Psoas muscle (tissue), 8 donors: Measurements from ENCODE around the gene SLC2A2. TPM values are rescaled to one million over a fixed set of nuclear protein-coding genes. Genes with fewer than 3 reads are reported as not detected.

ENCODE experiments used
- ATAC-seq, 4 donors: fragments of 200-7000 bp; cut with Tn5 transposase; one replicate each; pipeline ENCODE4 v1.9.1; 2020; ENCODE audit warnings: moderate library complexity in 3 of 4, mild to moderate bottlenecking in 2 of 4
- DNase-seq, 2 donors: peaks; one replicate each; pipeline ENCODE4 v3.0.0-alpha.2; 2020
- H3K27ac ChIP-seq: fragments of 200-600 bp; one replicate; pipeline ENCODE4 v1.8.0; 2022
- H3K27me3 ChIP-seq, 3 donors: fragments of 200-600 bp in 1 of 3; one replicate each; pipeline versions ENCODE4 v1.6.1 to v1.8.0; 2013 to 2022; ENCODE audit warnings: low read length in 2 of 3, mild to moderate bottlenecking in 2 of 3, moderate library complexity in 1 of 3; ENCODE audit not compliant: insufficient read depth in 3 of 3
- H3K36me3 ChIP-seq, 2 donors: fragments of 200-600 bp in 1 of 2; one replicate each; pipeline versions ENCODE4 v1.6.1 to v1.8.0; 2013 to 2022; ENCODE audit warnings: low read depth in 1 of 2, mild to moderate bottlenecking in 1 of 2, moderate library complexity in 1 of 2; ENCODE audit not compliant: insufficient read depth in 1 of 2
- H3K4me1 ChIP-seq: fragments of 200-600 bp; one replicate; pipeline ENCODE4 v1.8.0; 2022
- H3K4me3 ChIP-seq: fragments of 200-600 bp; one replicate; pipeline ENCODE4 v1.8.0; 2022; ENCODE audit warnings: mild to moderate bottlenecking
- H3K9me3 ChIP-seq: fragments of 200-600 bp; one replicate; pipeline ENCODE4 v1.8.0; 2022
- CTCF ChIP-seq: fragments of 200-600 bp; IDR thresholded peaks from one replicate; pipeline ENCODE4 v1.8.0; 2022; ENCODE audit warnings: antibody characterized with exemption
- WGBS, 3 donors: extraction: QIAGEN DNeasy Blood & Tissue Kit; methylation state at CpG; one replicate each; pipeline versions ENCODE4 v1.1.6 to v1.1.7; 2013; 5-methylcytosine and 5-hydroxymethylcytosine counted together
- intact Hi-C, 2 donors: fragments of 100-400 bp; cut with DNase I; formaldehyde crosslinking; loops; one replicate each; pipeline versions ENCODE4 v1.11.0 to v1.14.2; 2022
- polyA plus RNA-seq, 3 donors: library from polyadenylated mRNA; stranded (reverse); fragments of 200-250 nt; gene quantifications; one replicate each; pipeline ENCODE4 v1.2.3, GENCODE V29; 2013
- total RNA-seq, 4 donors: library from RNA; stranded (reverse); fragmentation: NEBNext Ultra II Directional in 2 of 4; extraction: Animal tissue kit (Norgen Biotek cat#: 25700) in 2 of 4; gene quantifications; one replicate each; pipeline versions ENCODE4 v1.2.1 to v1.2.4, GENCODE V29; 2021 to 2023
- donor health status: healthy with polysubstance abuse.
- donor health status: DM: no; HTN: no; CAD: no; lungs with moderate emphysema.
- donor health status: Bipolar disorder and iron deficiency.
- donor health status: healthy.
- donor health status: DM: yes; HTN: yes; CAD: no.
- donor health status: DM: no; HTN: no; CAD: no.
- donor health status: DM: no; HTN: no; CAD: no.
- donor health status: DM: yes; HTN: yes; CAD: no.

Gene SLC2A2
- total and polyA plus RNA-seq, 7 donors: 0.05 TPM; not detected in 6

- no peak for ATAC-seq
- WGBS, 3 donors: 87 to 98% (median 94%) methylated on average over 2 of the region's 2 CpGs
- TF ChIP-seq CTCF: no peak
These were observed 43.8 kb downstream of the SLC2A2 start for GRCh38 chr3:170982733-170983132.

GRCh38 chr3:170980399-170980798 is 46.1 kb downstream of the SLC2A2 start:
- ATAC-seq (no peak), DNase-seq (no peak)
- Histone ChIP-seq H3K27ac (no peak overlapping the region), H3K27me3 (no peaks in the 10 kb centered on the region), H3K4me1 (no peaks in the 10 kb centered on the region), H3K36me3 (no peaks in the 10 kb centered on the region), H3K4me3 (no peak overlapping the region), H3K9me3 (no peaks in the 10 kb centered on the region)
- intact Hi-C loops: no loop called here
- no peak for TF ChIP-seq CTCF

More at GRCh38 chr3:170982733-170983132, 43.8 kb downstream of the SLC2A2 start:
- Histone ChIP-seq H3K9me3 (no peaks in the 10 kb centered on the region), H3K27ac (no peak overlapping the region), H3K27me3 (no peaks in the 10 kb centered on the region), H3K36me3 (no peaks in the 10 kb centered on the region), H3K4me1 (no peaks in the 10 kb centered on the region), H3K4me3 (no peak overlapping the region)
- no peak for DNase-seq
- intact Hi-C loops: no loop called here

- no peak for TF ChIP-seq CTCF
- H3K27ac ChIP-seq: no peak overlapping the region
- no peaks in the 10 kb centered on the region for H3K4me1 ChIP-seq
- no peak for ATAC-seq
- no peaks in the 10 kb centered on the region for H3K36me3 ChIP-seq
- no peak overlapping the region for H3K4me3 ChIP-seq
- peaks cover 0 to 5% (median 0%) of the 10 kb centered on the region in 3 donors for H3K27me3 ChIP-seq
- H3K9me3 ChIP-seq: no peaks in the 10 kb centered on the region
- WGBS, 3 donors: 82 to 85% (median 83%) methylated on average over 11 of the region's 11 CpGs
- intact Hi-C loops: no loop called here
- DNase-seq: no peak
These were observed 48.4 kb downstream of the SLC2A2 start for GRCh38 chr3:170977949-170978745.

- WGBS, 3 donors: 72 to 94% (median 91%) methylated on average over 4 of the region's 4 CpGs
- Histone ChIP-seq H3K27ac (no peak overlapping the region), H3K27me3 (peaks cover 0 to 5% (median 0%) of the 10 kb centered on the region in 3 donors), H3K4me1 (no peaks in the 10 kb centered on the region), H3K9me3 (no peaks in the 10 kb centered on the region), H3K36me3 (no peaks in the 10 kb centered on the region), H3K4me3 (no peak overlapping the region)
- intact Hi-C loops: no loop called here
- DNase-seq (no peak), ATAC-seq (no peak)
- TF ChIP-seq CTCF: no peak
These were observed 50.4 kb downstream of the SLC2A2 start for GRCh38 chr3:170976190-170976519.
